Measurements from ENCODE around the gene SH2D4B.

- TF ChIP-seq POLR2A (IDR thresholded peaks at IDR 0.05; ENCODE audit: low read depth), result no peak
- TF ChIP-seq CTCF (IDR thresholded peaks at IDR 0.05), result no peak
- TF ChIP-seq POLR2AphosphoS5 (IDR thresholded peaks at IDR 0.05), result no peak
- TF ChIP-seq EP300 (IDR thresholded peaks at IDR 0.05), result no peak
Observed at GRCh38 chr10:80529604-80530003, 8.1 kb upstream of the SH2D4B start.
